ENCODE measurements around the gene ELMO1.

- no peak for TF ChIP-seq CTCF (IDR thresholded peaks at IDR 0.05; ENCODE audit: low read depth, low read length, poor library complexity, severe bottlenecking)
- no peak for TF ChIP-seq EZH2phosphoT487 (IDR thresholded peaks at IDR 0.05; ENCODE audit: borderline replicate concordance, low read length)
Measured at GRCh38 chr7:36995776-36996175, 452.9 kb downstream of the ELMO1 start.
